Activated CD8-positive, alpha-beta T cell treated with anti-CD3 and anti-CD28 coated beads for 36 hours (primary cell): ENCODE results near the gene ZNF133. TPM values are rescaled to one million over a fixed set of nuclear protein-coding genes. Genes with fewer than 3 reads are reported as not detected.
"Not testable (repeated sequence)": the region's sequence is repeated elsewhere in the genome, so short reads cannot be mapped to it uniquely, and the experiment has no call there.

Source experiments
- ATAC-seq: fragments of 200-7000 bp; cut with Tn5 transposase; one replicate; pipeline ENCODE4 v1.10.0; 2021; ENCODE audit warnings: mild to moderate bottlenecking, moderate library complexity
- CTCF ChIA-PET: fragments of 350-600 bp; sonication (Branson Sonifier 250); formaldehyde crosslinking; loops from one replicate; lab custom pipeline; 2021; ENCODE audit warnings: antibody characterized with exemption; lab: Charles Lee
- POLR2A ChIA-PET: fragments of 350-600 bp; sonication (Branson Sonifier 250); formaldehyde crosslinking; loops from one replicate; lab custom pipeline; 2021; ENCODE audit warnings: antibody characterized with exemption; lab: Charles Lee
- DNase-seq: peaks from one replicate; pipeline ENCODE4 v3.0.0-alpha.2; 2020
- H3K27ac Mint-ChIP-seq: one replicate; pipeline ENCODE4 v1.8.0; 2021; ENCODE audit warnings: mild to moderate bottlenecking, mixed read lengths
- H3K27me3 Mint-ChIP-seq: one replicate; pipeline ENCODE4 v1.8.0; 2021; ENCODE audit warnings: mixed read lengths
- H3K36me3 Mint-ChIP-seq: one replicate; pipeline ENCODE4 v1.8.0; 2021; ENCODE audit warnings: low read depth, mixed read lengths
- H3K4me1 Mint-ChIP-seq: one replicate; pipeline ENCODE4 v1.8.0; 2021; ENCODE audit warnings: low read depth, mixed read lengths
- H3K4me3 Mint-ChIP-seq: one replicate; pipeline ENCODE4 v1.8.0; 2021; ENCODE audit warnings: mild to moderate bottlenecking, moderate library complexity, mixed read lengths
- H3K9me3 Mint-ChIP-seq: one replicate; pipeline ENCODE4 v1.8.0; 2021; ENCODE audit warnings: mixed read lengths
- CTCF ChIP-seq: fragments of 200-600 bp; IDR thresholded peaks from one replicate; pipeline ENCODE4 v1.8.0; 2022; ENCODE audit warnings: antibody characterized with exemption, mild to moderate bottlenecking
- intact Hi-C: fragments of 100-400 bp; cut with micrococcal nuclease; formaldehyde crosslinking; loops from one replicate; pipeline ENCODE4 v1.10.0; 2022
- total RNA-seq, 2 experiments: library from RNA; stranded (reverse); gene quantifications; one replicate each; pipeline ENCODE4 v1.2.3, GENCODE V29; 2021

The ZNF133 gene
- total RNA-seq, 2 experiments from 2014 or later: 8.0 TPM

- H3K9me3 Mint-ChIP-seq: peaks cover 23% of the 10 kb centered on the region
- CTCF ChIA-PET: no interaction called here
- no peak for TF ChIP-seq CTCF
- DNase-seq (no peak), ATAC-seq (no peak)
- no peaks in the 10 kb centered on the region for H3K4me1 Mint-ChIP-seq
- H3K36me3 Mint-ChIP-seq: peaks cover 5% of the 10 kb centered on the region
- intact Hi-C loops: no loop called here
- POLR2A ChIA-PET: no interaction called here
- H3K27ac Mint-ChIP-seq: no peak overlapping the region
- peaks cover 1% of the 10 kb centered on the region for H3K27me3 Mint-ChIP-seq
- no peak overlapping the region for H3K4me3 Mint-ChIP-seq
These were observed 38.7 kb downstream of the ZNF133 start for GRCh38 chr20:18326990-18327389.

- ATAC-seq (no peak), DNase-seq (no peak)
- Mint-ChIP-seq H3K36me3 (peaks cover 5% of the 10 kb centered on the region), H3K27me3 (peaks cover 1% of the 10 kb centered on the region), H3K27ac (no peak overlapping the region), H3K4me1 (no peaks in the 10 kb centered on the region), H3K9me3 (peaks cover 35% of the 10 kb centered on the region), H3K4me3 (no peak overlapping the region)
- intact Hi-C loops: no loop called here
- ChIA-PET POLR2A (interaction anchor here (0.6 kb wide), 1 partner anchor 77 kb away, joined by 3 read pairs; no protein-coding TSS in a partner anchor), CTCF (no interaction called here)
- no peak for TF ChIP-seq CTCF
These were observed 43.4 kb downstream of the ZNF133 start for GRCh38 chr20:18331694-18332093.

- DNase-seq, H3K4me1 Mint-ChIP-seq, H3K36me3 Mint-ChIP-seq, H3K4me3 Mint-ChIP-seq, H3K9me3 Mint-ChIP-seq, CTCF ChIA-PET, H3K27ac Mint-ChIP-seq, ATAC-seq, intact Hi-C loops: not testable (repeated sequence)
- H3K27me3 Mint-ChIP-seq: peaks cover 12% of the 10 kb centered on the region
- POLR2A ChIA-PET: interaction anchor here (0.7 kb wide), 1 partner anchor 1070 kb away, joined by 3 read pairs; no protein-coding TSS in a partner anchor
These were observed 61.4 kb downstream of the ZNF133 start for GRCh38 chr20:18349749-18350148.

- no peak overlapping the region for H3K27ac Mint-ChIP-seq
- peaks cover 2% of the 10 kb centered on the region for H3K9me3 Mint-ChIP-seq
- CTCF ChIA-PET: interaction anchor here (1.2 kb wide), 1 partner anchor 29 kb away, joined by 3 read pairs; no protein-coding TSS in a partner anchor
- no peak for TF ChIP-seq CTCF
- H3K4me3 Mint-ChIP-seq: no peak overlapping the region
- H3K4me1 Mint-ChIP-seq: no peaks in the 10 kb centered on the region
- no peaks in the 10 kb centered on the region for H3K36me3 Mint-ChIP-seq
- intact Hi-C loops: no loop called here
- ATAC-seq (no peak), DNase-seq (no peak)
- H3K27me3 Mint-ChIP-seq: peaks cover 2% of the 10 kb centered on the region
- POLR2A ChIA-PET: no interaction called here
These were observed 71.5 kb downstream of the ZNF133 start for GRCh38 chr20:18359854-18360253.

GRCh38 chr20:18360635-18361034, 72.3 kb downstream of the ZNF133 start:
- H3K36me3 Mint-ChIP-seq: no peaks in the 10 kb centered on the region
- no peaks in the 10 kb centered on the region for H3K27me3 Mint-ChIP-seq
- no peak for TF ChIP-seq CTCF
- ATAC-seq (no peak), DNase-seq (no peak)
- no peak overlapping the region for H3K4me3 Mint-ChIP-seq
- intact Hi-C loops: no loop called here
- H3K9me3 Mint-ChIP-seq: no peaks in the 10 kb centered on the region
- no peak overlapping the region for H3K27ac Mint-ChIP-seq
- ChIA-PET CTCF (interaction anchor here (1.2 kb wide), 1 partner anchor 30 kb away, joined by 3 read pairs; no protein-coding TSS in a partner anchor), POLR2A (no interaction called here)
- no peaks in the 10 kb centered on the region for H3K4me1 Mint-ChIP-seq
